Activated naive CD8-positive, alpha-beta T cell (primary cell): ENCODE results near the gene PPFIA2.

ENCODE experiments used
- H3K27ac Mint-ChIP-seq: one replicate; pipeline ENCODE4 v1.8.0; 2021; ENCODE audit warnings: mixed read lengths
- H3K27me3 Mint-ChIP-seq: one replicate; pipeline ENCODE4 v1.8.0; 2021; ENCODE audit warnings: mixed read lengths
- H3K36me3 Mint-ChIP-seq: one replicate; pipeline ENCODE4 v1.8.0; 2021; ENCODE audit warnings: mixed read lengths
- H3K4me1 Mint-ChIP-seq: one replicate; pipeline ENCODE4 v1.8.0; 2021; ENCODE audit warnings: low read depth, mixed read lengths
- H3K4me3 Mint-ChIP-seq: one replicate; pipeline ENCODE4 v1.8.0; 2021; ENCODE audit warnings: mild to moderate bottlenecking, mixed read lengths
- H3K9me3 Mint-ChIP-seq: one replicate; pipeline ENCODE4 v1.8.0; 2021; ENCODE audit warnings: low read depth, mixed read lengths

Gene PPFIA2

GRCh38 chr12:81389550-81390099, 369.5 kb downstream of the PPFIA2 start:
- Mint-ChIP-seq H3K4me3 (no peak overlapping the region), H3K9me3 (peaks cover 4% of the 10 kb centered on the region), H3K36me3 (no peaks in the 10 kb centered on the region), H3K27me3 (no peaks in the 10 kb centered on the region), H3K4me1 (no peaks in the 10 kb centered on the region), H3K27ac (no peak overlapping the region)

- H3K27ac Mint-ChIP-seq: no peak overlapping the region
- H3K4me3 Mint-ChIP-seq: no peak overlapping the region
- H3K4me1 Mint-ChIP-seq: no peaks in the 10 kb centered on the region
- peaks cover 4% of the 10 kb centered on the region for H3K9me3 Mint-ChIP-seq
- no peaks in the 10 kb centered on the region for H3K27me3 Mint-ChIP-seq
- no peaks in the 10 kb centered on the region for H3K36me3 Mint-ChIP-seq
Measured at GRCh38 chr12:81386101-81386500, 373.0 kb downstream of the PPFIA2 start.

GRCh38 chr12:81381951-81382350, 377.2 kb downstream of the PPFIA2 start:
- Mint-ChIP-seq H3K27me3 (no peaks in the 10 kb centered on the region), H3K9me3 (peaks cover 4% of the 10 kb centered on the region), H3K36me3 (no peaks in the 10 kb centered on the region), H3K4me1 (no peaks in the 10 kb centered on the region), H3K27ac (no peak overlapping the region), H3K4me3 (no peak overlapping the region)

GRCh38 chr12:81378601-81379285, 380.4 kb downstream of the PPFIA2 start:
- H3K4me1 Mint-ChIP-seq: no peaks in the 10 kb centered on the region
- H3K27me3 Mint-ChIP-seq: no peaks in the 10 kb centered on the region
- no peak overlapping the region for H3K4me3 Mint-ChIP-seq
- no peak overlapping the region for H3K27ac Mint-ChIP-seq
- no peaks in the 10 kb centered on the region for H3K36me3 Mint-ChIP-seq
- H3K9me3 Mint-ChIP-seq: peaks cover 5% of the 10 kb centered on the region

- no peaks in the 10 kb centered on the region for H3K27me3 Mint-ChIP-seq
- no peaks in the 10 kb centered on the region for H3K4me1 Mint-ChIP-seq
- no peaks in the 10 kb centered on the region for H3K36me3 Mint-ChIP-seq
Measured at GRCh38 chr12:81377771-81378170, 381.4 kb downstream of the PPFIA2 start.

GRCh38 chr12:81375969-81376368, 383.2 kb downstream of the PPFIA2 start:
- H3K9me3 Mint-ChIP-seq: peaks cover 5% of the 10 kb centered on the region
- H3K4me1 Mint-ChIP-seq: no peaks in the 10 kb centered on the region
- H3K27ac Mint-ChIP-seq: no peak overlapping the region
- H3K4me3 Mint-ChIP-seq: no peak overlapping the region
- H3K36me3 Mint-ChIP-seq: no peaks in the 10 kb centered on the region
- H3K27me3 Mint-ChIP-seq: no peaks in the 10 kb centered on the region

More at GRCh38 chr12:81377771-81378170, 381.4 kb downstream of the PPFIA2 start:
- Mint-ChIP-seq H3K27ac (no peak overlapping the region), H3K4me3 (no peak overlapping the region), H3K9me3 (peaks cover 5% of the 10 kb centered on the region)

- Mint-ChIP-seq H3K27me3 (no peaks in the 10 kb centered on the region), H3K9me3 (peaks cover 5% of the 10 kb centered on the region), H3K4me1 (no peaks in the 10 kb centered on the region)
Measured at GRCh38 chr12:81370456-81370855, 388.7 kb downstream of the PPFIA2 start.

GRCh38 chr12:81369175-81369574, 390.0 kb downstream of the PPFIA2 start:
- Mint-ChIP-seq H3K36me3 (no peaks in the 10 kb centered on the region), H3K4me1 (no peaks in the 10 kb centered on the region), H3K27ac (no peak overlapping the region), H3K4me3 (no peak overlapping the region), H3K9me3 (no peaks in the 10 kb centered on the region), H3K27me3 (no peaks in the 10 kb centered on the region)

More at GRCh38 chr12:81370456-81370855, 388.7 kb downstream of the PPFIA2 start:
- Mint-ChIP-seq H3K36me3 (no peaks in the 10 kb centered on the region), H3K27ac (no peak overlapping the region), H3K4me3 (no peak overlapping the region)

- Mint-ChIP-seq H3K27ac (no peak overlapping the region), H3K27me3 (no peaks in the 10 kb centered on the region), H3K36me3 (no peaks in the 10 kb centered on the region), H3K4me3 (no peak overlapping the region), H3K9me3 (no peaks in the 10 kb centered on the region), H3K4me1 (no peaks in the 10 kb centered on the region)
Measured at GRCh38 chr12:81365284-81365683, 393.9 kb downstream of the PPFIA2 start.

GRCh38 chr12:81360916-81361315, 398.2 kb downstream of the PPFIA2 start:
- Mint-ChIP-seq H3K27ac (no peak overlapping the region), H3K4me1 (no peaks in the 10 kb centered on the region), H3K36me3 (no peaks in the 10 kb centered on the region), H3K27me3 (no peaks in the 10 kb centered on the region), H3K9me3 (no peaks in the 10 kb centered on the region), H3K4me3 (no peak overlapping the region)

GRCh38 chr12:81359736-81360135, 399.4 kb downstream of the PPFIA2 start:
- Mint-ChIP-seq H3K4me3 (no peak overlapping the region), H3K9me3 (no peaks in the 10 kb centered on the region), H3K36me3 (no peaks in the 10 kb centered on the region), H3K4me1 (no peaks in the 10 kb centered on the region), H3K27ac (no peak overlapping the region), H3K27me3 (no peaks in the 10 kb centered on the region)

GRCh38 chr12:81354327-81354932, 404.7 kb downstream of the PPFIA2 start:
- Mint-ChIP-seq H3K4me1 (no peaks in the 10 kb centered on the region), H3K9me3 (no peaks in the 10 kb centered on the region)

GRCh38 chr12:81350309-81350708, 408.8 kb downstream of the PPFIA2 start:
- Mint-ChIP-seq H3K27me3 (no peaks in the 10 kb centered on the region), H3K9me3 (no peaks in the 10 kb centered on the region), H3K4me3 (no peak overlapping the region), H3K36me3 (no peaks in the 10 kb centered on the region), H3K27ac (no peak overlapping the region), H3K4me1 (no peaks in the 10 kb centered on the region)

More at GRCh38 chr12:81354327-81354932, 404.7 kb downstream of the PPFIA2 start:
- no peak overlapping the region for H3K4me3 Mint-ChIP-seq
- H3K27me3 Mint-ChIP-seq: no peaks in the 10 kb centered on the region
- H3K27ac Mint-ChIP-seq: no peak overlapping the region
- H3K36me3 Mint-ChIP-seq: no peaks in the 10 kb centered on the region

- Mint-ChIP-seq H3K27me3 (no peaks in the 10 kb centered on the region), H3K4me3 (no peak overlapping the region), H3K4me1 (no peaks in the 10 kb centered on the region), H3K9me3 (no peaks in the 10 kb centered on the region), H3K36me3 (no peaks in the 10 kb centered on the region), H3K27ac (no peak overlapping the region)
Measured at GRCh38 chr12:81347404-81347803, 411.7 kb downstream of the PPFIA2 start.

GRCh38 chr12:81340910-81341309, 418.2 kb downstream of the PPFIA2 start:
- H3K4me3 Mint-ChIP-seq: no peak overlapping the region
- no peaks in the 10 kb centered on the region for H3K36me3 Mint-ChIP-seq
- H3K4me1 Mint-ChIP-seq: no peaks in the 10 kb centered on the region
- H3K27ac Mint-ChIP-seq: no peak overlapping the region
- H3K9me3 Mint-ChIP-seq: peaks cover 4% of the 10 kb centered on the region
- H3K27me3 Mint-ChIP-seq: no peaks in the 10 kb centered on the region
